Activated T-cell treated with anti-CD3 and anti-CD28 coated beads, Interleukin-2, amount 50 U/mL, for 72 hours (primary cell): ENCODE results near the gene TBL1X. TPM values are rescaled to one million over a fixed set of nuclear protein-coding genes. Genes with fewer than 3 reads are reported as not detected.
A peak's percentile ranks its signal among the peaks of the same experiment; 100 is the strongest.

Experiments
- ATAC-seq, 2 donors: fragments of 150-1000 bp; cut with Tn5 transposase; replicated peaks in 1 of 2; 2 replicates each; pipeline ENCODE4 v1.10.0; 2021; ENCODE audit warnings: moderate library complexity in 2 of 2, mild to moderate bottlenecking in 1 of 2
- DNase-seq, 2 donors: peaks; one replicate each; pipeline ENCODE4 v3.0.0; 2021 to 2022; ENCODE audit warnings: mixed read lengths in 1 of 2
- H3K27ac Mint-ChIP-seq: one replicate; pipeline ENCODE4 v1.8.0; 2022; ENCODE audit warnings: mild to moderate bottlenecking, moderate library complexity, mixed read lengths
- H3K27me3 Mint-ChIP-seq: one replicate; pipeline ENCODE4 v1.8.0; 2022; ENCODE audit warnings: low read depth, mixed read lengths
- H3K36me3 Mint-ChIP-seq, 2 donors: one replicate each; pipeline ENCODE4 v1.8.0; 2022; ENCODE audit warnings: mixed read lengths in 2 of 2, mild to moderate bottlenecking in 1 of 2; ENCODE audit not compliant: insufficient read depth in 2 of 2
- H3K4me1 Mint-ChIP-seq: one replicate; pipeline ENCODE4 v1.8.0; 2022; ENCODE audit warnings: low read depth, mixed read lengths
- H3K4me3 Mint-ChIP-seq, 2 donors: one replicate each; pipeline ENCODE4 v1.8.0; 2022; ENCODE audit warnings: mild to moderate bottlenecking in 2 of 2, mixed read lengths in 2 of 2, moderate library complexity in 2 of 2
- H3K9me3 Mint-ChIP-seq, 2 donors: one replicate each; pipeline ENCODE4 v1.8.0; 2022; ENCODE audit warnings: mixed read lengths in 2 of 2
- total RNA-seq, 2 donors: library from RNA; stranded (reverse); gene quantifications; one replicate each; pipeline ENCODE4 v1.2.3, GENCODE V29; 2022

Gene TBL1X
- total RNA-seq, 2 donors from 2014 or later, result 52.8 to 55.1 TPM

GRCh38 chrX:9489234-9489633, 24.4 kb downstream of the TBL1X start:
- Mint-ChIP-seq H3K36me3 (peaks cover 3% of the 10 kb centered on the region in 2 donors), H3K4me1 (peaks cover 5% of the 10 kb centered on the region), H3K27me3 (no peaks in the 10 kb centered on the region), H3K4me3 (no peak overlapping the region), H3K27ac (no peak overlapping the region), H3K9me3 (no peaks in the 10 kb centered on the region)
- ATAC-seq (no peak), DNase-seq (no peak)

GRCh38 chrX:9492901-9493300, 28.0 kb downstream of the TBL1X start:
- Mint-ChIP-seq H3K4me1 (peaks cover 9% of the 10 kb centered on the region), H3K36me3 (peaks cover 3 to 5% of the 10 kb centered on the region in 2 donors), H3K9me3 (no peaks in the 10 kb centered on the region), H3K27ac (no peak overlapping the region), H3K27me3 (no peaks in the 10 kb centered on the region), H3K4me3 (no peak overlapping the region)
- no peak for ATAC-seq
- no peak for DNase-seq

GRCh38 chrX:9493936-9494335, 29.1 kb downstream of the TBL1X start:
- DNase-seq, result no peak
- H3K36me3 Mint-ChIP-seq, result peaks cover 2 to 5% of the 10 kb centered on the region in 2 donors
- H3K9me3 Mint-ChIP-seq, result no peaks in the 10 kb centered on the region
- H3K4me3 Mint-ChIP-seq, result no peak overlapping the region
- H3K27ac Mint-ChIP-seq, result no peak overlapping the region
- peaks cover 11% of the 10 kb centered on the region for H3K4me1 Mint-ChIP-seq
- ATAC-seq, result no peak
- no peaks in the 10 kb centered on the region for H3K27me3 Mint-ChIP-seq

- Mint-ChIP-seq H3K9me3 (peaks cover 0 to 4% of the 10 kb centered on the region in 2 donors), H3K4me1 (peaks cover 14% of the 10 kb centered on the region)
Measured at GRCh38 chrX:9494771-9495170, 29.9 kb downstream of the TBL1X start.

GRCh38 chrX:9495496-9495895, 30.6 kb downstream of the TBL1X start:
- no peak for ATAC-seq

More at GRCh38 chrX:9494771-9495170, 29.9 kb downstream of the TBL1X start:
- H3K27ac Mint-ChIP-seq, result no peak overlapping the region
- H3K36me3 Mint-ChIP-seq, result peaks cover 3 to 7% of the 10 kb centered on the region in 2 donors
- DNase-seq (no peak), ATAC-seq (no peak)
- no peaks in the 10 kb centered on the region for H3K27me3 Mint-ChIP-seq
- H3K4me3 Mint-ChIP-seq, result no peak overlapping the region

GRCh38 chrX:9498236-9498635, 33.4 kb downstream of the TBL1X start:
- Mint-ChIP-seq H3K4me1 (peaks cover 9% of the 10 kb centered on the region), H3K27me3 (no peaks in the 10 kb centered on the region), H3K36me3 (peaks cover 10% of the 10 kb centered on the region in 2 donors), H3K9me3 (peaks cover 0 to 4% of the 10 kb centered on the region in 2 donors), H3K27ac (no peak overlapping the region), H3K4me3 (no peak overlapping the region)
- DNase-seq, result no peak
- no peak for ATAC-seq

More at GRCh38 chrX:9495496-9495895, 30.6 kb downstream of the TBL1X start:
- H3K9me3 Mint-ChIP-seq, result peaks cover 0 to 4% of the 10 kb centered on the region in 2 donors
- H3K4me1 Mint-ChIP-seq, result peaks cover 14% of the 10 kb centered on the region
- no peak overlapping the region for H3K27ac Mint-ChIP-seq
- H3K36me3 Mint-ChIP-seq, result peaks cover 3 to 7% of the 10 kb centered on the region in 2 donors
- H3K27me3 Mint-ChIP-seq, result no peaks in the 10 kb centered on the region
- no peak overlapping the region for H3K4me3 Mint-ChIP-seq
- no peak for DNase-seq

GRCh38 chrX:9500584-9500983, 35.7 kb downstream of the TBL1X start:
- Mint-ChIP-seq H3K27me3 (no peaks in the 10 kb centered on the region), H3K36me3 (peaks cover 18 to 21% of the 10 kb centered on the region in 2 donors), H3K4me3 (no peak overlapping the region), H3K9me3 (peaks cover 0 to 7% of the 10 kb centered on the region in 2 donors), H3K4me1 (peaks cover 5% of the 10 kb centered on the region), H3K27ac (no peak overlapping the region)
- DNase-seq, result no peak
- ATAC-seq, result no peak

- ATAC-seq, result no peak
- H3K27ac Mint-ChIP-seq, result no peak overlapping the region
- H3K4me1 Mint-ChIP-seq, result peaks cover 5% of the 10 kb centered on the region
- no peaks in the 10 kb centered on the region for H3K27me3 Mint-ChIP-seq
- peaks cover 21 to 28% of the 10 kb centered on the region in 2 donors for H3K36me3 Mint-ChIP-seq
- peaks cover 0 to 8% of the 10 kb centered on the region in 2 donors for H3K9me3 Mint-ChIP-seq
- DNase-seq, result no peak
- H3K4me3 Mint-ChIP-seq, result no peak overlapping the region
Measured at GRCh38 chrX:9501362-9501761, 36.5 kb downstream of the TBL1X start.

- H3K4me1 Mint-ChIP-seq, result peaks cover 5% of the 10 kb centered on the region
- H3K4me3 Mint-ChIP-seq, result no peak overlapping the region
- H3K9me3 Mint-ChIP-seq, result peaks cover 0 to 8% of the 10 kb centered on the region in 2 donors
- no peak overlapping the region for H3K27ac Mint-ChIP-seq
- no peaks in the 10 kb centered on the region for H3K27me3 Mint-ChIP-seq
- DNase-seq (no peak), ATAC-seq (no peak)
- peaks cover 21 to 35% of the 10 kb centered on the region in 2 donors for H3K36me3 Mint-ChIP-seq
Measured at GRCh38 chrX:9503261-9503660, 38.4 kb downstream of the TBL1X start.

- H3K27ac Mint-ChIP-seq, result no peak overlapping the region
- peaks cover 18% of the 10 kb centered on the region for H3K4me1 Mint-ChIP-seq
- H3K27me3 Mint-ChIP-seq, result no peaks in the 10 kb centered on the region
- peaks cover 3% of the 10 kb centered on the region in 2 donors for H3K9me3 Mint-ChIP-seq
- DNase-seq (no peak), ATAC-seq (no peak)
- peaks cover 8 to 29% of the 10 kb centered on the region in 2 donors for H3K36me3 Mint-ChIP-seq
- H3K4me3 Mint-ChIP-seq, result no peak overlapping the region
Measured at GRCh38 chrX:9510366-9510765, 45.5 kb downstream of the TBL1X start.

GRCh38 chrX:9510980-9511379, 46.1 kb downstream of the TBL1X start:
- ATAC-seq, result no peak
- Mint-ChIP-seq H3K27ac (no peak overlapping the region), H3K9me3 (peaks cover 2 to 3% of the 10 kb centered on the region in 2 donors), H3K4me3 (no peak overlapping the region), H3K4me1 (peaks cover 24% of the 10 kb centered on the region), H3K27me3 (no peaks in the 10 kb centered on the region), H3K36me3 (peaks cover 6 to 24% of the 10 kb centered on the region in 2 donors)
- no peak for DNase-seq

- Mint-ChIP-seq H3K4me3 (peak overlapping the region in 1 of 2 donors; percentile 62), H3K9me3 (no peaks in the 10 kb centered on the region), H3K27me3 (no peaks in the 10 kb centered on the region), H3K36me3 (peaks cover 0 to 9% of the 10 kb centered on the region in 2 donors), H3K27ac (no peak overlapping the region), H3K4me1 (peaks cover 28% of the 10 kb centered on the region)
- no peak for DNase-seq
- ATAC-seq, result no peak
Measured at GRCh38 chrX:9515489-9515888, 50.6 kb downstream of the TBL1X start.

- Mint-ChIP-seq H3K36me3 (peaks cover 0 to 9% of the 10 kb centered on the region in 2 donors), H3K4me3 (peak overlapping the region in 1 of 2 donors; percentile 62), H3K4me1 (peaks cover 28% of the 10 kb centered on the region), H3K27me3 (no peaks in the 10 kb centered on the region), H3K9me3 (no peaks in the 10 kb centered on the region), H3K27ac (peak overlapping the region; percentile 46)
- peak; percentile 47 to 53 for ATAC-seq
- DNase-seq, result no peak
Measured at GRCh38 chrX:9515973-9516538, 51.2 kb downstream of the TBL1X start.

- Mint-ChIP-seq H3K27ac (no peak overlapping the region), H3K4me3 (no peak overlapping the region), H3K27me3 (no peaks in the 10 kb centered on the region), H3K4me1 (peaks cover 28% of the 10 kb centered on the region), H3K36me3 (peaks cover 0 to 9% of the 10 kb centered on the region in 2 donors), H3K9me3 (no peaks in the 10 kb centered on the region)
- DNase-seq (no peak), ATAC-seq (no peak)
Measured at GRCh38 chrX:9516635-9517034, 51.8 kb downstream of the TBL1X start.
